Keratinocyte (primary cell): ENCODE results near the gene TAGLN3. TPM values are rescaled to one million over a fixed set of nuclear protein-coding genes. Genes with fewer than 3 reads are reported as not detected.

Experiments
- DNase-seq: peaks from one replicate; pipeline ENCODE4 v3.0.0-alpha.2; 2011; ENCODE audit warnings: low read depth, missing footprints, low spot score
- FAIRE-seq: peaks from 2 replicates; lab custom pipeline; 2011; peaks lifted over from hg19 to GRCh38; lab: Jason Lieb, UNC
- H2AFZ ChIP-seq: 2 replicates; pipeline ENCODE4 v1.6.0; 2012; ENCODE audit warnings: low read length, control low read depth, inconsistent platforms; ENCODE audit not compliant: control insufficient read depth
- H3K27ac ChIP-seq: 2 replicates; pipeline ENCODE4 v1.5.1; 2011; ENCODE audit warnings: low read length; ENCODE audit not compliant: control insufficient read depth, insufficient read depth
- H3K27me3 ChIP-seq: 3 replicates; pipeline ENCODE4 v1.6.0; 2011; ENCODE audit warnings: low read length; ENCODE audit not compliant: control insufficient read depth, insufficient read depth; ENCODE audit errors: extremely low read depth
- H3K36me3 ChIP-seq, 2 experiments: 2 replicates in 1 of 2; 3 replicates in 1 of 2; pipeline ENCODE4 v1.5.1; 2011; ENCODE audit warnings: low read length in 2 of 2, mild to moderate bottlenecking in 1 of 2; ENCODE audit not compliant: control insufficient read depth in 2 of 2, insufficient read depth in 2 of 2; ENCODE audit errors: extremely low read depth in 1 of 2
- H3K4me1 ChIP-seq: 3 replicates; pipeline ENCODE4 v1.5.1; 2011; ENCODE audit warnings: low read length; ENCODE audit not compliant: control insufficient read depth, insufficient read depth; ENCODE audit errors: extremely low read depth
- H3K4me2 ChIP-seq: 3 replicates; pipeline ENCODE4 v1.6.0; 2011; ENCODE audit warnings: low read depth, low read length; ENCODE audit not compliant: control insufficient read depth, insufficient read depth; ENCODE audit errors: extremely low read depth
- H3K4me3 ChIP-seq, 3 experiments: fragments of 200-600 bp in 1 of 3; sonication (generic) in 1 of 3; 2 replicates in 2 of 3; 3 replicates in 1 of 3; pipeline ENCODE4 v1.5.1; 2011 to 2016; ENCODE audit warnings: low read length in 3 of 3, mild to moderate bottlenecking in 3 of 3, control low read depth in 2 of 3, inconsistent platforms in 1 of 3, low read depth in 1 of 3, mixed read lengths in 1 of 3, mixed run types in 1 of 3, moderate library complexity in 1 of 3; ENCODE audit not compliant: control insufficient read depth in 2 of 3, insufficient read depth in 2 of 3; ENCODE audit errors: extremely low read depth in 1 of 3
- H3K79me2 ChIP-seq: 2 replicates; pipeline ENCODE4 v1.6.0; 2012; ENCODE audit warnings: low read length; ENCODE audit not compliant: control insufficient read depth, insufficient read depth
- H3K9ac ChIP-seq: 3 replicates; pipeline ENCODE4 v1.6.0; 2011; ENCODE audit warnings: low read length; ENCODE audit not compliant: control insufficient read depth, insufficient read depth; ENCODE audit errors: extremely low read depth
- H3K9me1 ChIP-seq: 3 replicates; pipeline ENCODE4 v1.6.0; 2011; ENCODE audit warnings: low read length; ENCODE audit not compliant: control insufficient read depth, insufficient read depth; ENCODE audit errors: extremely low read depth
- H3K9me3 ChIP-seq: 2 replicates; pipeline ENCODE4 v1.5.1; 2012; ENCODE audit warnings: low read depth, low read length; ENCODE audit not compliant: control insufficient read depth
- H4K20me1 ChIP-seq: 3 replicates; pipeline ENCODE4 v1.6.0; 2011; ENCODE audit warnings: low read length; ENCODE audit not compliant: control insufficient read depth, insufficient read depth; ENCODE audit errors: extremely low read depth
- EZH2 ChIP-seq: IDR thresholded peaks from one replicate; pipeline ENCODE4 v1.6.1; 2012; ENCODE audit warnings: inconsistent platforms, mild to moderate bottlenecking, low read length, moderate library complexity
- dilution Hi-C: fragments of 300-500 bp; cut with MboI; formaldehyde crosslinking; loops from one replicate; pipeline ENCODE4 v1.7.0; 2020; ENCODE audit warnings: low sequenced_read_pairs; ENCODE audit not compliant: extremely low pct_ligation_motif_present
- polyA plus RNA-seq, 5 experiments: library from polyadenylated mRNA; depleted of rRNA in 3 of 5; stranded (reverse) in 3 of 5; stranded (forward) in 1 of 5; unstranded in 1 of 5; fragments of >200 nt; gene quantifications; 1 replicate in 1 of 5; 2 replicates in 3 of 5; 3 replicates in 1 of 5; pipeline versions ENCODE4 v1.2.1 to v1.2.3, GENCODE V29; 2011 to 2012; ENCODE audit warnings: missing spikeins in 2 of 5, low read depth in 1 of 5, low replicate concordance in 1 of 5
- TF ChIP-seq, protein P1 (sequence below), 3 experiments: IDR thresholded peaks in 1 of 3; conservative IDR thresholded peaks in 1 of 3; optimal IDR thresholded peaks in 1 of 3; 2 replicates in 2 of 3; 3 replicates in 1 of 3; pipeline versions ENCODE3 to v1.5.1; 2011; ENCODE audit warnings: low read length in 3 of 3, mild to moderate bottlenecking in 3 of 3, moderate library complexity in 2 of 3, control low read depth in 1 of 3, inconsistent platforms in 1 of 3; ENCODE audit not compliant: insufficient read depth in 2 of 3; ENCODE audit errors: extremely low read depth in 1 of 3

The TAGLN3 gene
- polyA plus RNA-seq, 1 donor (not counting 4 experiments of a cell fraction or from before 2014, with no cell fraction given), result 8.9 TPM

- H4K20me1 ChIP-seq, result no peaks in the 10 kb centered on the region
- no peaks in the 10 kb centered on the region for H3K9me1 ChIP-seq
- TF ChIP-seq, protein P1, sequence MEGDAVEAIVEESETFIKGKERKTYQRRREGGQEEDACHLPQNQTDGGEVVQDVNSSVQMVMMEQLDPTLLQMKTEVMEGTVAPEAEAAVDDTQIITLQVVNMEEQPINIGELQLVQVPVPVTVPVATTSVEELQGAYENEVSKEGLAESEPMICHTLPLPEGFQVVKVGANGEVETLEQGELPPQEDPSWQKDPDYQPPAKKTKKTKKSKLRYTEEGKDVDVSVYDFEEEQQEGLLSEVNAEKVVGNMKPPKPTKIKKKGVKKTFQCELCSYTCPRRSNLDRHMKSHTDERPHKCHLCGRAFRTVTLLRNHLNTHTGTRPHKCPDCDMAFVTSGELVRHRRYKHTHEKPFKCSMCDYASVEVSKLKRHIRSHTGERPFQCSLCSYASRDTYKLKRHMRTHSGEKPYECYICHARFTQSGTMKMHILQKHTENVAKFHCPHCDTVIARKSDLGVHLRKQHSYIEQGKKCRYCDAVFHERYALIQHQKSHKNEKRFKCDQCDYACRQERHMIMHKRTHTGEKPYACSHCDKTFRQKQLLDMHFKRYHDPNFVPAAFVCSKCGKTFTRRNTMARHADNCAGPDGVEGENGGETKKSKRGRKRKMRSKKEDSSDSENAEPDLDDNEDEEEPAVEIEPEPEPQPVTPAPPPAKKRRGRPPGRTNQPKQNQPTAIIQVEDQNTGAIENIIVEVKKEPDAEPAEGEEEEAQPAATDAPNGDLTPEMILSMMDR (optimal IDR thresholded peaks at IDR 0.05 in 1 of 3, IDR thresholded peaks at IDR 0.05 in 1 of 3, conservative IDR thresholded peaks at IDR 0.05 in 1 of 3; ENCODE audit: extremely low read depth in 1 of 3, insufficient read depth in 2 of 3, low read length in 3 of 3), result no peak
- no peak for TF ChIP-seq EZH2
- H2AFZ ChIP-seq, result no peak overlapping the region
- no peaks in the 10 kb centered on the region for H3K79me2 ChIP-seq
- H3K36me3 ChIP-seq, result no peaks in the 10 kb centered on the region
- no peak for DNase-seq
- dilution Hi-C loops, result no loop called here
- no peak overlapping the region for H3K4me3 ChIP-seq
- H3K9ac ChIP-seq, result no peak overlapping the region
- no peak overlapping the region for H3K4me2 ChIP-seq
- H3K4me1 ChIP-seq, result peaks cover 2% of the 10 kb centered on the region
- no peaks in the 10 kb centered on the region for H3K9me3 ChIP-seq
- H3K27ac ChIP-seq, result no peak overlapping the region
- FAIRE-seq, result no peak
- H3K27me3 ChIP-seq, result no peaks in the 10 kb centered on the region
Observed at GRCh38 chr3:112056451-112056929, 57.8 kb downstream of the TAGLN3 start.

GRCh38 chr3:112059497-112059896, 60.8 kb downstream of the TAGLN3 start:
- no peaks in the 10 kb centered on the region for H3K9me1 ChIP-seq
- dilution Hi-C loops, result no loop called here
- no peak overlapping the region for H3K4me2 ChIP-seq
- FAIRE-seq (peak; percentile 44), DNase-seq (no peak)
- TF ChIP-seq EZH2, result no peak
- TF ChIP-seq, protein P1 (optimal IDR thresholded peaks at IDR 0.05 in 1 of 3, IDR thresholded peaks at IDR 0.05 in 1 of 3, conservative IDR thresholded peaks at IDR 0.05 in 1 of 3; ENCODE audit: extremely low read depth in 1 of 3, insufficient read depth in 2 of 3, low read length in 3 of 3), result no peak
- no peaks in the 10 kb centered on the region for H3K79me2 ChIP-seq
- H3K4me1 ChIP-seq, result peaks cover 2% of the 10 kb centered on the region
- H3K27ac ChIP-seq, result no peak overlapping the region
- H3K36me3 ChIP-seq, result no peaks in the 10 kb centered on the region
- H3K9me3 ChIP-seq, result no peaks in the 10 kb centered on the region
- no peaks in the 10 kb centered on the region for H4K20me1 ChIP-seq
- H3K4me3 ChIP-seq, result no peak overlapping the region
- H3K9ac ChIP-seq, result no peak overlapping the region
- no peaks in the 10 kb centered on the region for H3K27me3 ChIP-seq
- no peak overlapping the region for H2AFZ ChIP-seq
